AG08395 (cell line): Measurements from ENCODE around the gene FIBIN.

ENCODE experiments used
- DNase-seq: peaks from one replicate; pipeline ENCODE4 v3.0.0; 2012; ENCODE audit warnings: mixed read lengths, low spot score

FIBIN gene

DNA sequence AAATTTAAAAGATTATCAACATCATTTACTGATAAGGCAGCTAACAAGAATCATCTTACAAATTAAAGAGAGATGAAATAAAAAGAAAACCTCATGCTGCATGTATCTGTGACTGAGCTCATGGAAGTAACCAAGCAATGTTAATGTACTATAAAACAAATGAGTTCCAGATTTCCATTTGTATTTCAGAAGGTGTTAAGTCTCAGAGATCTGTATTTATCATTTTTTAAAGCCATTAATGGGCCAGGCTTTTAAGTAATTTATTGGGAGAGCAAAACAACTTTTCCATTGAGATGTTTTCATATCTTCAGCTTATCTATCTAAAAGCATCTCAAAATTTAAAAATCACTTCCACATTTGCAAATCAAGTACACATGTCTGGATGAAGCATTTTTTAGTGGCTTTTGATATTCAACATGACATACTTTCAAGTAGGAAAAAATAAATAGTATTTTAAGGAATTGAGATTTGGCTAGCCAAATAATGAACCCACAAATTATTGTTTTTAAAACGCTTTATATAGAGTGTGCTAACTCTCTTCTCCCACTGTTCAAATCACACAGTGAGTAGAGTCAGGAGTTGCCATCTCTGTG, 28.8 kb downstream of the FIBIN start:
- DNase-seq: no peak

DNA sequence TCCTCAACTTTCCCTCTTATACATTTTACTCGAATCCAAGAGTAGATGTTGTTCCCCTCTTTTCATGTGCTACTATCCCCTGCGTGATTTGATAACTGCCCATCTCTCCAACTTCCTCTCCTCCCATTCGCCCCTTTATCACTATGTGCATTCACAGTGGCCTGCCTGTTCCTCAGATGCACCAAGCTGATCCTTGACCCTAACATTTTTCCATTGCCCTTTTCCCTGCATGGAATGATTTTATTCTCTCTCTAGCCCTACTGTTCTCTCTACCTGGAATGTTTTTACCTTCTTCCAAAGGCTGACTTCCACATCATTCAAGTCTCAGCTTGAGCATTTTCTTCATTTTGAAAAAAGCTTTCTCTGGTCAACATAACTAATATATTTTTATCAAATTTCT, 31.0 kb downstream of the FIBIN start:
- no peak for DNase-seq

DNA sequence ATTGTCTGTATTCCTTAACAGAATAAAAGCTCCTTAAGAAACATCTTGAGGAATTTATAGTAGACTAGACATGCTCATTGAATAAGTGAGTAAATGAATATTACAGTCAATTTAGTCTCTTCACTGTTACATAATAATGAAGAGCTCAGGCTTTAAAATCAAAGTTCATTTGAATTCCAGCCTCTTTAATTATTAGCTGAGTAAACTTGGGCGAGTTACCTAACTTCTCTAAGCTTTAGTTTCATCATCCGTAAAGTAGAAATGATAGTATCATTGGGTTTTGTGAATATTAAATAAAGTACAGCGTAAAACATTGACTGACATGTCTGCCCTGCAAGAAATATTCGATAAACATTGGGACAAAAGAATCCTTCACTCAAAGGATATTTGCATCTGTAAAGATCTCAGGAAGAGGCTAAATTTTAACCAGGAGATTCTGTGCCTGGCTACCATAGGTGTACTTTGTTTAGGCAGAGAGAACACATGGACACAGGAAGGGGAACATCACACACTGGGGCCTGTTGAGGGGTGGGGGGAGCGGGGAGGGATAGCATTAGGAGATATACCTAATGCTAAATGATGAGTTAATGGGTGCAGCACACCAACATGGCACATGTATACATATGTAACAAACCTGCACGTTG, 31.5 kb downstream of the FIBIN start:
- DNase-seq: no peak

DNA sequence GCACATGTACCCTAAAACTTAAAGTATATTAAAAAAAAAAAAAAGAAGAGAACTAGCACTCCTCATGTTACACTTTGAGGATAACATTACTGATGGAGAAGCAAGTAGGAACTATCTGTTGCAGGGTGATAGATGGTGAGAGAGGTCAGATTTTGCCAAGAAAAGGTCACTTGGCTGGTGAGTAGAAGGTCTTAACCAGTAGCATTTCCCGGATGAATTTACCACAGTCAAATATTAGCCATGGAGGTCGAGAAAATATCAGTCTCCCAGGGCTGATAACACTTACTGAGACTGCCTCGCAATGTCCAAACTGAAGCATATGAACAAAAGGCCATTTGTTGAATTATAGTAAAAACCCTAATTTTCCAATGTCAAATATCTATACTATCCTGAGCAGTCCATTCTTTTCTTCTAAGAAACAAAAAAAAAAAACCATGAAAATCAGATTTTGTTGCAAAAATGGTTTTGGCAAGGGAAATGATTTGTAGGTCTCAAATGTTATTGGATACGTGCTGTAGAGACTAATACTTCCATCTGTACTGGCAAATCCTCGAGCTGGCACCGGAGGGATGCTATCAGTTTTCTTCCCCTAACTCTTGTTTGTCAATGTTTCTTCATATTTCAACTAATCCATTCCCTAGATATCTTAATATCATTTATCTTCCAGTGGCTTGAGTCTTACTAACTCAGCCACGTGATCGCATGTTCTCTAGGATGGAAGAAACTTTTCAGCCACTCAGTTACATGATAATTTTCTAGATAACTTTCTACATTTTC, 32.2 kb downstream of the FIBIN start:
- no peak for DNase-seq

DNA sequence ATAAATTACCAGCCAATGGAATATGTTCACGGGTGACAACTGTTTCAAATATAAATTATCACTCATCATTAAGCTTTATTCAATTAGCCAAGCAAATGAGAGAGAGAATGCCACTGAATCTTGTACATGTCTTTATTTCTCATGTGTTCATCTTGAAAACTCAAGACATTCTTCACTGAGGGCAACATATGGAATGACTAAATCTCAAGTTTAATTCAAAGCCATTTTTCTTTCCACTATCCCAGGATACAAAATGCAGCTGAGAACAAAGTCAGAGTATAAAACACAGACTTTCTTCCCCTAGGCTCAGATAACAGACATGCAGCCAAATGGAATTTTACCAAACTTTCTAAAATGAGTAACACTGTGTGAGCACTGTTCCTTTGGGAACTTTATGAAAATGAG, 34.7 kb downstream of the FIBIN start:
- DNase-seq: peak; percentile 35

DNA sequence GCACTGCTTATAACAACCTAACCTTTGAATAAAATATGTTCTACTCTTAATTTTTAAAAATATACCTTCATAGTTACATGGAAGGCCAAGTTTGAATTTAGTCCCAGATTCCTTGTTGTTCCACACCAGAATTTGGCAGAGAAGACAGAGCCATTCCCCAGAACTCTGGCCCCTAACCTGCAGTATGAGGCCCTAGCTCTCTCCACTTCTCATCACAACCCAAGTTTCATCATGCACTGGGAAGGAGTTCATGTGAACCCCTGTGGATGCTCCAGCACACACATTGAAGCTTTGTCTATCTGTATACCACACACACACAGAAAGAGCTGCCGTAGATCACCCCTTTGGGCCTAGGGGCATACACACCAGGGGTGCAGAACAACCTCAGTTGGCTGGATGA, 36.1 kb downstream of the FIBIN start:
- DNase-seq: no peak

DNA sequence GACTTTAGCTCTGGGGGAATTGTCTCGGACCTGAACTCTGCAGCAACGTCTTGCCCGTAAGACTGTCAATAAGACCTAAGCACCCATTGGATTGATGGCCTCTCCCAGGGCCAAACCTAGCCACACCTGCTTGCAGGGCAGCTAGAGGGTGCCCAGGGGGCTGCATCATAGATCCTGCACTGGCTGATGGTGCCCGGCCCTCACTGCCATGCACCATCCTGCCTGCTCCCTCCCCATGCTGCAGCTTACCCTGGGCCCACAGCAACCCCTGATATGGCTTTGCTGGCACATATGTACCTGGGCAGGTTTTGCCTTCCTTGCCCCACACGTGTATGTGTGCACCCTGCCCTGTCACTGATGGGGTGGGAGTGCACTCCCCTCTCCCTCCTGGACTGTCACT, 37.8 kb downstream of the FIBIN start:
- no peak for DNase-seq

DNA sequence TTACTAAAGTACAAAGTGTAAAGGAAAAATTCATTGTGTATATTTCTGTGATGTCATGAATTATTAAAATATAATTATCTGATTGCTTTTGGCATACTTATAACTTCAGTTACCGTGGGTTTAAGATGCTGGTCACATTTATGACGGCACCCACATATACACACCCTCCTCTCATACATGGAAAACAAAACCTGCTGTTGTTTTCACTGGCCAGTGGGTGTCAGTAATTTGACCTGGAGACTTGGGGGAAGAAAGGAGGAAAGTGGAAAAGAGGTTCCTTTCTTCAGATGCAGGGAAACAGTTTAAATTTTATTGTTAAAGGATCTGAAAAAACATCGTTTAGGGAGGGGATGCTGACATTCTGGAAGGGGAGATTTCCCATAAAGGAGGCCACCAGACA, 46.0 kb downstream of the FIBIN start:
- DNase-seq: no peak

DNA sequence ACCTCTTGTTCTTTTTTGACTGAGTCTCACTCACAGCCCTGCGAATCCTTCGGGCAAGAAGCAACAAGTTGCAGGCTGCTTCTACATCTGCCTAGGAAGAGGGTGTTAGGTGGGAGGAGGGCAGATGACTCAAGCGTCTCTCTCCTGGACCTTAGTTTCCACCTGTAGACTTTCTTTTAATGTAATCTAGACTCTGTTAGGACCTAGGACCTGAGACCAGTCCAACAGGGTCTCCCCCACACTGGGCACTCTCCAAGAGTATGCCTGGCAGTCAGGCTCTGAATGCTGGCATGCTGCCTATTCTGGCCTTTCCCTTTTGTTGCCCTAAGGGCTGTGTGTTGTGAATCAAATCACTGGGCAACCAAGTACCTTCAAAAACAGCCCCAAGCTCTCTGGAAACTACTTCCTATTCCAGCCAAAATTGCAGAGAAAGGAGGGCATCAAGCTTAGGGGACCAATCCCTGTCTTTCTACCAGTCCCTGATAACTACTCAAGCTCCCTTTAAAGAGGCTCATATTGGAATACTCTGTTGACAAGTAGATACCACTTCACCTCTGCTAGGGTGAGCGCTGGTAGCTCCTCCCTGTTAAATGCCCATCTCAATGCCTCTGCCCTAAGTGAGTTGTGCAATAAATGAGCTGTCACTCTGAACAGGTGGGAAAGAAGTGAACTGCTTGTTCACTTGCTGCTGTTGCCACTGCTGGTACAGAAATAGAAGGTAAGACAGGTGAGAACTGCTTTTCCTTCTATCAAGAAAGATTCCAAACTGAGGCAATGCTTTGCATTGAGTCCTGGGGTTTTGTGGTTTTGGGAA, 46.6 kb downstream of the FIBIN start, which contains the start of gene BBOX1:
TSS of gene BBOX1 (plus strand) at position 514 of the 814 bp plus-strand sequence. CDS start 14,616 bp downstream, outside the sequence.
- no peak for DNase-seq

DNA sequence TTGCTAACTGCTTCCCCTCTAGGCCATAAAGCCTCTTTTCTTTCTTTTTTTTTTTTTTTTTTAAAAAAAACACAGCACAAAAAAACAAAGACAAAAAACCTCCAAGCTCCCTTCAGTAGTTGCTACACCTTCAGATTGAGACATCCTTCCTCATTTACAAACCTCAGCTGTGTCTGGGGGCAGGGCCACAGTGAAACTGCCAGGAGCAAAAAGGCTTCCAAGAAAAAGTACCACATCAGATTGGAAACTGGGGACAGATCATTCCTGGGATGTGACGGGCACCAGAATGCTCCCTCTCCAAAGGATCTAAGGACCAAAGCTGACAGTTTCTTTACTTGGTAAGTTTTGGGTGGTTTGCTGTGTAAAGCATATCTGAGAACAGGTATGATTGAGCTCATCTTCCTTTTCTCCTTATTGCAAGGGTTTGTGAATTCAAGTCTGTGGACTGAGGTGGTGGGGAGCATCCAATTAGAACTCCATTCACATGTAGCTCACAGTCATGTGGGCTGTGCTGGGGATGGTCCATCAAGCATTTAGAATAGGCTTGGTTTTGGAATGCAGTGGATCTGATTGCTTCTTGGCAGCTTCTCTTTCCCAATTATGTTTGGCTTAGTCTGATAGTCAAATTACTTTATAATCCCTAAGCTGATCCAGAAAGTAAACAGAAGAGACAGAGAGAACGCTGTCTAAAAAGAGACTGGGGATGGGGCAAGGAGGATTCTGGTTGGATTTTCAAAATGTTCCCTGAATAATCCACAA, 47.4 kb downstream of the FIBIN start:
- DNase-seq: no peak
